ENCODE data around the gene RYR1.
A peak's percentile ranks its signal among the peaks of the same experiment; 100 is the strongest.
"Not testable (repeated sequence)": the region's sequence is repeated elsewhere in the genome, so short reads cannot be mapped to it uniquely, and the experiment has no call there.

RYR1 gene

GRCh38 chr19:38569368-38569983 lies 136.0 kb downstream of the RYR1 start:
- DNase-seq, result no peak

- DNase-seq, result no peak
Measured at GRCh38 chr19:38571682-38572081, 138.2 kb downstream of the RYR1 start.

GRCh38 chr19:38577826-38578225 lies 144.3 kb downstream of the RYR1 start:
- DNase-seq, result no peak

- DNase-seq, result not testable (repeated sequence)
Measured at GRCh38 chr19:38579304-38579703, 145.8 kb downstream of the RYR1 start.

GRCh38 chr19:38580080-38580479 lies 146.6 kb downstream of the RYR1 start:
- DNase-seq, result no peak

GRCh38 chr19:38583219-38583984 lies 149.9 kb downstream of the RYR1 start:
- DNase-seq, result no peak

GRCh38 chr19:38583985-38584305 lies 150.5 kb downstream of the RYR1 start:
- no peak for DNase-seq

GRCh38 chr19:38587562-38587961 lies 154.1 kb downstream of the RYR1 start:
- no peak for DNase-seq

GRCh38 chr19:38588041-38588440 lies 154.6 kb downstream of the RYR1 start:
- DNase-seq, result no peak

- no peak for DNase-seq
Measured at GRCh38 chr19:38592940-38593339, 159.4 kb downstream of the RYR1 start.

GRCh38 chr19:38596057-38596981 lies 162.8 kb downstream of the RYR1 start:
- DNase-seq, result no peak

GRCh38 chr19:38597075-38597474 lies 163.6 kb downstream of the RYR1 start:
- DNase-seq, result no peak

GRCh38 chr19:38599722-38600121 lies 166.2 kb downstream of the RYR1 start:
- no peak for DNase-seq

- not testable (repeated sequence) for DNase-seq
Measured at GRCh38 chr19:38602856-38603255, 169.4 kb downstream of the RYR1 start.

GRCh38 chr19:38606131-38606530 lies 172.6 kb downstream of the RYR1 start:
- no peak for DNase-seq

GRCh38 chr19:38614289-38614688 lies 180.8 kb downstream of the RYR1 start:
- no peak for DNase-seq

GRCh38 chr19:38615007-38615581 lies 181.6 kb downstream of the RYR1 start:
- no peak for DNase-seq

- DNase-seq, result no peak
Measured at GRCh38 chr19:38616265-38616664, 182.8 kb downstream of the RYR1 start.

- DNase-seq, result no peak
Measured at GRCh38 chr19:38617283-38617763, 183.8 kb downstream of the RYR1 start.

- DNase-seq, result no peak
Measured at GRCh38 chr19:38617764-38618589, 184.5 kb downstream of the RYR1 start, which contains the start of gene MAP4K1. MAP4K1 (minus strand) TSS chr19:38617953; CDS start chr19:38617895, 58 bp downstream.

GRCh38 chr19:38618590-38619360 lies 185.3 kb downstream of the RYR1 start, which contains the start of gene EIF3K:
EIF3K (plus strand) TSS chr19:38619188; CDS start chr19:38619269, 81 bp downstream.
- peak; percentile 99 for DNase-seq

Data from fibroblast of skin of scalp (primary cell).